Measurements from ENCODE around the gene TMPO. TPM values are rescaled to one million over a fixed set of nuclear protein-coding genes. Genes with fewer than 3 reads are reported as not detected.

Gene TMPO
- total RNA-seq, 3 donors from 2014 or later = 46.7 to 83.6 (median 69.8) TPM

DNA sequence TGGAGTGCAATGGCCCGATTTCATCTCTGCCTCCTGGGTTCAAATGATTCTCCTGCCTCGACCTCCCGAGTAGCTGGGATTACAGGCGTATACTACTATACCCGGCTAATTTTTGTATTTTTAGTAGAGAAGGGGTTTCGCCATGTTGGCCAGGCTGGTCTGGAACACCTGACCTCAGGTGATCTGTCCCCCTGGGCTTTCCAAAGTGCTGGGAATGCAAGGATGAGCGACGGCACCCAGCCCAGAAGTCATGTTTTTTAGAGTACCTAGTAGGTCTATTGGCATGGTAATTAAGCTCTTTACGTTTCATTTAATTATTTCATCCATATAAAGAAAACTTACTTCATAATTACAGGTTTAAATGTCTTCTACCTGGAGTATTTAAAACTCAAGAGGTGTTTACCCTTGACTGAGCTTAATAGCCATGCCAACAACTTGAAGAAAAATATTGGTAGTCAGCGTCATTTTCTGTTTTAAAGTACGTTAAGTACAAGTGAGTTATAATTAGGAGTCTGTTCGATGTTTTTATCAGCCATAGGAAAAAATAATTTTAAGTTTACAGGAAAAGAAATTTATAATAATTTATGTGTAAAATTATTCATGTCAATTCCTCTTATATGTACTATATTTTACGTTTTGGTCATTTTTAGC is 4.0 kb downstream of the TMPO start:
- TF ChIP-seq, protein P1, sequence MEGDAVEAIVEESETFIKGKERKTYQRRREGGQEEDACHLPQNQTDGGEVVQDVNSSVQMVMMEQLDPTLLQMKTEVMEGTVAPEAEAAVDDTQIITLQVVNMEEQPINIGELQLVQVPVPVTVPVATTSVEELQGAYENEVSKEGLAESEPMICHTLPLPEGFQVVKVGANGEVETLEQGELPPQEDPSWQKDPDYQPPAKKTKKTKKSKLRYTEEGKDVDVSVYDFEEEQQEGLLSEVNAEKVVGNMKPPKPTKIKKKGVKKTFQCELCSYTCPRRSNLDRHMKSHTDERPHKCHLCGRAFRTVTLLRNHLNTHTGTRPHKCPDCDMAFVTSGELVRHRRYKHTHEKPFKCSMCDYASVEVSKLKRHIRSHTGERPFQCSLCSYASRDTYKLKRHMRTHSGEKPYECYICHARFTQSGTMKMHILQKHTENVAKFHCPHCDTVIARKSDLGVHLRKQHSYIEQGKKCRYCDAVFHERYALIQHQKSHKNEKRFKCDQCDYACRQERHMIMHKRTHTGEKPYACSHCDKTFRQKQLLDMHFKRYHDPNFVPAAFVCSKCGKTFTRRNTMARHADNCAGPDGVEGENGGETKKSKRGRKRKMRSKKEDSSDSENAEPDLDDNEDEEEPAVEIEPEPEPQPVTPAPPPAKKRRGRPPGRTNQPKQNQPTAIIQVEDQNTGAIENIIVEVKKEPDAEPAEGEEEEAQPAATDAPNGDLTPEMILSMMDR (IDR thresholded peaks at IDR 0.05) = no peak
- H3K4me3 ChIP-seq = no peak overlapping the region
- DNase-seq (no peak), ATAC-seq (no peak)
- H3K9me3 ChIP-seq = no peaks in the 10 kb centered on the region
- intact Hi-C loops (cut with DNase I, micrococcal nuclease) = loop anchor here in 1 of 2 donors (10.0 kb wide), 1 partner anchor 95 kb away; no protein-coding TSS in a partner anchor
- no peaks in the 10 kb centered on the region for H3K36me3 ChIP-seq (ENCODE audit: low read depth)
- peaks cover 20% of the 10 kb centered on the region for H3K4me1 ChIP-seq (ENCODE audit: low read depth)

DNA sequence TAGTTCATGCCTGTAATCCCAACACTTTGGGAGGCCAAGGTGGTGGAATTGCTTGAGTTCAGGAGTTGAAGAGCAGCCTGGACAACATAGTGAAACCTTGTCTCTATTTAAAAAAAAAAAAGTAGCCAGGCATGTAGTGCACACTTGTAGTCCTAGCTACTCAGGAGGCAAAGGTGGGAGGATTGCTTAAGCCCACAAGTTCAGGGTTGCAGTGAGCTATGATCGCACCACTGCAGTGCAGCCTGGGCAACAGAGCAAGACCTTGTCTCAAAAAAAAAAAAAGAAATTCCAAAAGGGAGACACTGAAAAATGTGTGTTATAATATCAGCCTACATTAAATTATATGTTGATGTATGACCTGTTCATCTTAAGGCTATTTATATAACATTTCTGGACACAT is 14.7 kb downstream of the TMPO start:
- H3K4me3 ChIP-seq = no peak overlapping the region
- TF ChIP-seq, protein P1 (IDR thresholded peaks at IDR 0.05) = no peak
- DNase-seq = no peak
- H3K36me3 ChIP-seq (ENCODE audit: low read depth) = no peaks in the 10 kb centered on the region
- no peaks in the 10 kb centered on the region for H3K9me3 ChIP-seq
- no peak for ATAC-seq
- intact Hi-C loops (cut with DNase I, micrococcal nuclease) = no loop called here
- H3K4me1 ChIP-seq (ENCODE audit: low read depth) = peaks cover 3% of the 10 kb centered on the region

DNA sequence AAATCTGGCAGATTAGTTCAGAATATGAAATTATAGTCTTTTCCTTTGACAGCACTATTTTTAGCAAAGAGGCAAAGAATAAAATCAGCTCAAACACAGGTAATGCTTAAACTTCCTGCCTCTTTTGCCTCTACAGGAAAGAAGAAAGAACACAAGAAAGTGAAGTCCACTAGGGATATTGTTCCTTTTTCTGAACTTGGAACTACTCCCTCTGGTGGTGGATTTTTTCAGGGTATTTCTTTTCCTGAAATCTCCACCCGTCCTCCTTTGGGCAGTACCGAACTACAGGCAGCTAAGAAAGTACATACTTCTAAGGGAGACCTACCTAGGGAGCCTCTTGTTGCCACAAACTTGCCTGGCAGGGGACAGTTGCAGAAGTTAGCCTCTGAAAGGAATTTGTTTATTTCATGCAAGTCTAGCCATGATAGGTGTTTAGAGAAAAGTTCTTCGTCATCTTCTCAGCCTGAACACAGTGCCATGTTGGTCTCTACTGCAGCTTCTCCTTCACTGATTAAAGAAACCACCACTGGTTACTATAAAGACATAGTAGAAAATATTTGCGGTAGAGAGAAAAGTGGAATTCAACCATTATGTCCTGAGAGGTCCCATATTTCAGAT is 17.4 kb downstream of the TMPO start:
- Histone ChIP-seq H3K36me3 (ENCODE audit: low read depth) (no peaks in the 10 kb centered on the region), H3K4me1 (ENCODE audit: low read depth) (peaks cover 3% of the 10 kb centered on the region), H3K9me3 (no peaks in the 10 kb centered on the region), H3K4me3 (no peak overlapping the region)
- DNase-seq = peak in 1 of 3 donors; percentile 44
- TF ChIP-seq, protein P1 (IDR thresholded peaks at IDR 0.05) = peak; percentile 24
- ATAC-seq = peak; percentile 77
- intact Hi-C loops (cut with DNase I, micrococcal nuclease) = no loop called here

DNA sequence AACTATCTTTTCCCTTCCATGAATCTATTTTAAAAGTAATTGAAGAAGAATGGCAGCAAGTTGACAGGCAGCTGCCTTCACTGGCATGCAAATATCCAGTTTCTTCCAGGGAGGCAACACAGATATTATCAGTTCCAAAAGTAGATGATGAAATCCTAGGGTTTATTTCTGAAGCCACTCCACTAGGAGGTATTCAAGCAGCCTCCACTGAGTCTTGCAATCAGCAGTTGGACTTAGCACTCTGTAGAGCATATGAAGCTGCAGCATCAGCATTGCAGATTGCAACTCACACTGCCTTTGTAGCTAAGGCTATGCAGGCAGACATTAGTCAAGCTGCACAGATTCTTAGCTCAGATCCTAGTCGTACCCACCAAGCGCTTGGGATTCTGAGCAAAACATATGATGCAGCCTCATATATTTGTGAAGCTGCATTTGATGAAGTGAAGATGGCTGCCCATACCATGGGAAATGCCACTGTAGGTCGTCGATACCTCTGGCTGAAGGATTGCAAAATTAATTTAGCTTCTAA is 18.4 kb downstream of the TMPO start:
- H3K4me3 ChIP-seq = no peak overlapping the region
- H3K4me1 ChIP-seq (ENCODE audit: low read depth) = peaks cover 3% of the 10 kb centered on the region
- H3K36me3 ChIP-seq (ENCODE audit: low read depth) = no peaks in the 10 kb centered on the region
- ATAC-seq (no peak), DNase-seq (no peak)
- TF ChIP-seq, protein P1 (IDR thresholded peaks at IDR 0.05) = no peak
- H3K9me3 ChIP-seq = no peaks in the 10 kb centered on the region
- intact Hi-C loops (cut with DNase I, micrococcal nuclease) = no loop called here

DNA sequence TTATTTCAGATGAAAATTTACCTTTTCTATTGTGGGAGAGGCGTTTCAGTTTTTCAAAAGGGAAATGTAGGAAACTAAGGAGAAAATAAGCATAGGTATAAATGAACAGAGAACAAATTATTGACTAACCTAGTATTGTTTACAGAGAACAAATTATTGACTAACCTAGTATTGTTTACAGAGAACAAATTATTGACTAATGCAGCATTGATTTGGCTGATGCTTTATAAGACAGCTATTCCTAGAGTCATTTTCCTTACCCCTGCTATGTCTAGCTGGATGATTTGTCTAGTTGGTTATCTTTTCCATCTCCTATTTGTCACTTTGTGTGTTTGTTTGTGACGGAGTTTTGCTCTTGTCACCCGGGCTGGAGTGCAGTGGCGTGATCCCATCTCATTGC is 22.6 kb downstream of the TMPO start:
- no peaks in the 10 kb centered on the region for H3K9me3 ChIP-seq
- DNase-seq = no peak
- ATAC-seq = no peak
- intact Hi-C loops (cut with DNase I, micrococcal nuclease) = no loop called here
- H3K4me1 ChIP-seq (ENCODE audit: low read depth) = no peaks in the 10 kb centered on the region
- no peak overlapping the region for H3K4me3 ChIP-seq
- TF ChIP-seq, protein P1 (IDR thresholded peaks at IDR 0.05) = no peak
- no peaks in the 10 kb centered on the region for H3K36me3 ChIP-seq (ENCODE audit: low read depth)

Measured in mucosa of descending colon (tissue), 3 donors.